GM12878 (cell line): ENCODE results near the gene SORT1. TPM values are rescaled to one million over a fixed set of nuclear protein-coding genes. Genes with fewer than 3 reads are reported as not detected.

Experiments used
- ATAC-seq: fragments of 200-7000 bp; cut with Tn5 transposase; 3 replicates; pipeline ENCODE4 v1.9.1; 2020; ENCODE audit warnings: mild to moderate bottlenecking, moderate library complexity
- BruUV-seq: library from RNA; stranded (reverse); fragments of 400-500 nt; replicated peaks from 2 replicates; lab custom pipeline; 2021; lab: Mats Ljungman, UMichigan
- CTCF ChIA-PET: fragments of 300-600 bp; sonication (Branson Sonifier 250); formaldehyde crosslinking; extraction: SDS; loops from one replicate; lab custom pipeline; 2021; ENCODE audit warnings: inconsistent platforms; lab: Yijun Ruan, JAX
- POLR2A ChIA-PET: fragments of 350-600 bp; formaldehyde crosslinking; extraction: SDS; loops from one replicate; lab custom pipeline; 2021; ENCODE audit warnings: inconsistent platforms; lab: Charles Lee
- RAD21 ChIA-PET: fragments of 300-600 bp; sonication (Branson Sonifier 250); formaldehyde crosslinking; loops from one replicate; lab custom pipeline; 2023; ENCODE audit warnings: antibody characterized with exemption; ENCODE audit not compliant: unreplicated experiment; lab: Charles Lee
- SMC1A ChIA-PET: fragments of 300-600 bp; sonication (Branson Sonifier 250); formaldehyde crosslinking; loops from one replicate; lab custom pipeline; 2023; ENCODE audit not compliant: unreplicated experiment, uncharacterized antibody; lab: Charles Lee
- DNase-seq: peaks from one replicate; pipeline ENCODE4 v3.0.0-alpha.2; 2011; ENCODE audit warnings: low read depth, low spot score
- FAIRE-seq: peaks from 3 replicates; lab custom pipeline; 2011; peaks lifted over from hg19 to GRCh38; lab: Jason Lieb, UNC
- H2AFZ ChIP-seq: 2 replicates; pipeline ENCODE4 v1.6.0; 2011; ENCODE audit warnings: low read depth, low read length, control low read depth; ENCODE audit not compliant: control insufficient read depth
- H3K27ac ChIP-seq: 2 replicates; pipeline ENCODE4 v1.5.1; 2011; ENCODE audit warnings: control low read depth; ENCODE audit not compliant: control insufficient read depth, insufficient read depth
- H3K27me3 ChIP-seq, 2 experiments: replicated peaks in 1 of 2; 2 replicates each; pipeline versions ENCODE4 v1.6.0 to v1.6.1; 2011; ENCODE audit warnings: low read length in 1 of 2; ENCODE audit not compliant: control insufficient read depth in 2 of 2, insufficient read depth in 2 of 2
- H3K36me3 ChIP-seq, 2 experiments: 2 replicates each; pipeline ENCODE4 v1.5.1; 2011; ENCODE audit warnings: low read length in 1 of 2; ENCODE audit not compliant: control insufficient read depth in 2 of 2, insufficient read depth in 2 of 2
- H3K4me1 ChIP-seq: 2 replicates; pipeline ENCODE4 v1.6.1; 2011; ENCODE audit warnings: mild to moderate bottlenecking, low read length, moderate library complexity, mixed read lengths; ENCODE audit not compliant: control insufficient read depth, insufficient read depth
- H3K4me2 ChIP-seq: 2 replicates; pipeline ENCODE4 v1.6.0; 2011; ENCODE audit warnings: control low read depth; ENCODE audit not compliant: control insufficient read depth, insufficient read depth
- H3K4me3 ChIP-seq: fragments of 200-600 bp; sonication (generic); 2 replicates; pipeline ENCODE4 v1.5.1; 2016
- H3K79me2 ChIP-seq: 2 replicates; pipeline ENCODE4 v1.6.0; 2011; ENCODE audit warnings: low read length; ENCODE audit not compliant: control insufficient read depth, insufficient read depth
- H3K9ac ChIP-seq: 2 replicates; pipeline ENCODE4 v1.8.0; 2011; ENCODE audit warnings: low read length, control low read depth, mixed read lengths; ENCODE audit not compliant: control insufficient read depth, insufficient read depth
- H3K9me3 ChIP-seq: replicated peaks from 3 replicates; pipeline ENCODE4 v1.5.1; 2011; ENCODE audit warnings: mild to moderate bottlenecking, low read length; ENCODE audit not compliant: control insufficient read depth, insufficient read depth
- H4K20me1 ChIP-seq: 2 replicates; pipeline ENCODE4 v1.6.0; 2011; ENCODE audit not compliant: control insufficient read depth, insufficient read depth
- BHLHE40 ChIP-seq, 2 experiments: fragments of 450-650 bp in 1 of 2; IDR thresholded peaks; 2 replicates each; pipeline ENCODE4 v1.6.1; 2011 to 2017; ENCODE audit warnings: low read depth in 2 of 2, borderline replicate concordance in 1 of 2, improper control_type of control experiment in 1 of 2, low read length in 1 of 2, mild to moderate bottlenecking in 1 of 2
- CBFB ChIP-seq: IDR thresholded peaks from 2 replicates; pipeline ENCODE4 v1.6.1; 2016; ENCODE audit warnings: antibody characterized with exemption, low read depth
- SIN3A ChIP-seq: IDR thresholded peaks from 2 replicates; pipeline ENCODE4 v1.6.1; 2012; ENCODE audit warnings: low read depth, low read length, improper control_type of control experiment
- SRF ChIP-seq, 2 experiments: IDR thresholded peaks; 2 replicates each; pipeline ENCODE4 v1.6.1; 2011; ENCODE audit warnings: low read depth in 2 of 2, low read length in 2 of 2, mild to moderate bottlenecking in 1 of 2, moderate library complexity in 1 of 2
- WGBS: methylation state at CpG from one replicate; pipeline ENCODE4 v1.1.6; 2016; ENCODE audit warnings: low lambda C conversion rate; ENCODE audit not compliant: insufficient replicate concordance, insufficient coverage; ENCODE audit errors: missing lambda C conversion rate; 5-methylcytosine and 5-hydroxymethylcytosine counted together
- in situ Hi-C: fragments of 300-500 bp; cut with MboI; formaldehyde crosslinking; loops from 9 replicates; pipeline ENCODE4 v1.14.3; 2018; ENCODE audit warnings: mixed read lengths
- intact Hi-C: fragments of 100-400 bp; cut with micrococcal nuclease; formaldehyde crosslinking; loops from one replicate; pipeline ENCODE4 v1.14.2; 2022; ENCODE audit not compliant: unreplicated experiment
- polyA plus RNA-seq, 11 experiments: library from polyadenylated mRNA; depleted of rRNA in 4 of 11; unstranded in 6 of 11; stranded (reverse) in 5 of 11; fragments of >200 nt; fragmentation: Nextera tagmentation in 4 of 11; fragmentation: Illumina TruSeq in 1 of 11; extraction: Ambion mirVana in 4 of 11; extraction: Trizol in 1 of 11; gene quantifications; 1 replicate in 1 of 11; 2 replicates in 10 of 11; pipeline versions ENCODE4 v1.2.1 to v1.2.3, GENCODE V29; 2011 to 2016; ENCODE audit warnings: inconsistent platforms in 2 of 11, missing spikeins in 2 of 11, low read depth in 1 of 11
- total RNA-seq, 4 experiments: library from RNA; depleted of rRNA in 3 of 4; stranded (reverse); fragments of >200 nt in 3 of 4; fragmentation: Illumina TruSeq in 1 of 4; extraction: Trizol in 1 of 4; gene quantifications; 2 replicates each; pipeline versions ENCODE4 v1.2.1 to v1.2.3, GENCODE V29; 2013 to 2021
- TF ChIP-seq, protein P1 (sequence below): fragments of 150-350 bp; IDR thresholded peaks from 2 replicates; pipeline ENCODE4 v1.6.1; 2016; ENCODE audit warnings: low read depth, low read length
- TF ChIP-seq, protein P2 (sequence below): IDR thresholded peaks from 2 replicates; pipeline ENCODE4 v1.6.1; 2011; ENCODE audit warnings: low read depth, mild to moderate bottlenecking, low read length, moderate library complexity, borderline replicate concordance; ENCODE audit errors: extremely low read depth
- TF ChIP-seq, protein P3 (sequence below): fragments of 450-650 bp; IDR thresholded peaks from 2 replicates; pipeline ENCODE4 v1.6.1; 2016; ENCODE audit warnings: mild to moderate bottlenecking
- TF ChIP-seq, protein P4 (sequence below): IDR thresholded peaks from 2 replicates; pipeline ENCODE4 v1.6.1; 2012; ENCODE audit warnings: mild to moderate bottlenecking, low read depth, low read length

The SORT1 gene
- total and polyA plus RNA-seq, 10 of the 15 experiments (the other 5 are each of a cell fraction or from before 2014, with no cell fraction given), result 0.06 to 1.9 (median 0.33) TPM; not detected in 1

DNA sequence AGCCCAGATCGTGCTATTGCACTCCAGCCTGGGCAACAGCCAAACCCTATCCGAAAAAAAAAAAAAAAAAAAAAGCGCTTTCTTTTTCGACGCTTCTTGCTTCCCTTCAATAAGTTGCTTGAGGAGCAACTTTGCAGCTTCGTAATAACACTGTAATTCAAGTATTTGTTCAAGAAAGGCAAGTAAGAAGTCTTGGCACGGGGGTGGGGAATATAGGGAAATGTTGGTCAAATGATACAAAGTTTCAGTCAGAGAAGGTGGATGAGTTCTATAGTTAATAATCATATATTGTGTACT, 29.4 kb upstream of the SORT1 start:
- Histone ChIP-seq H3K27ac (peak overlapping the region; percentile 89; the same call in 1 of the 2 replicates), H3K9ac (peak overlapping the region; percentile 86), H2AFZ (peak overlapping the region; percentile 91; the same call in 1 of the 2 replicates), H3K4me3 (peak overlapping the region; percentile 98), H3K4me1 (no peaks in the 10 kb centered on the region; the same call in 1 of the 2 replicates), H3K27me3 (no peaks in the 10 kb centered on the region), H3K36me3 (0 out of 4 replicates have a peak, but pooled peaks cover 0 to 3% of the 10 kb centered on the region in 2 experiments), H3K4me2 (peak overlapping the region; percentile 85), H3K79me2 (peaks cover 44% of the 10 kb centered on the region), H3K9me3 (no peaks in the 10 kb centered on the region), H4K20me1 (no peaks in the 10 kb centered on the region)
- TF ChIP-seq SRF (IDR thresholded peaks at IDR 0.05; ENCODE audit: low read depth in 2 of 2, low read length in 2 of 2) (no peak), SIN3A (no peak), BHLHE40 (IDR thresholded peaks at IDR 0.05; ENCODE audit: borderline replicate concordance in 1 of 2, low read depth in 2 of 2, low read length in 1 of 2) (no peak), CBFB (no peak)
- TF ChIP-seq, protein P1, sequence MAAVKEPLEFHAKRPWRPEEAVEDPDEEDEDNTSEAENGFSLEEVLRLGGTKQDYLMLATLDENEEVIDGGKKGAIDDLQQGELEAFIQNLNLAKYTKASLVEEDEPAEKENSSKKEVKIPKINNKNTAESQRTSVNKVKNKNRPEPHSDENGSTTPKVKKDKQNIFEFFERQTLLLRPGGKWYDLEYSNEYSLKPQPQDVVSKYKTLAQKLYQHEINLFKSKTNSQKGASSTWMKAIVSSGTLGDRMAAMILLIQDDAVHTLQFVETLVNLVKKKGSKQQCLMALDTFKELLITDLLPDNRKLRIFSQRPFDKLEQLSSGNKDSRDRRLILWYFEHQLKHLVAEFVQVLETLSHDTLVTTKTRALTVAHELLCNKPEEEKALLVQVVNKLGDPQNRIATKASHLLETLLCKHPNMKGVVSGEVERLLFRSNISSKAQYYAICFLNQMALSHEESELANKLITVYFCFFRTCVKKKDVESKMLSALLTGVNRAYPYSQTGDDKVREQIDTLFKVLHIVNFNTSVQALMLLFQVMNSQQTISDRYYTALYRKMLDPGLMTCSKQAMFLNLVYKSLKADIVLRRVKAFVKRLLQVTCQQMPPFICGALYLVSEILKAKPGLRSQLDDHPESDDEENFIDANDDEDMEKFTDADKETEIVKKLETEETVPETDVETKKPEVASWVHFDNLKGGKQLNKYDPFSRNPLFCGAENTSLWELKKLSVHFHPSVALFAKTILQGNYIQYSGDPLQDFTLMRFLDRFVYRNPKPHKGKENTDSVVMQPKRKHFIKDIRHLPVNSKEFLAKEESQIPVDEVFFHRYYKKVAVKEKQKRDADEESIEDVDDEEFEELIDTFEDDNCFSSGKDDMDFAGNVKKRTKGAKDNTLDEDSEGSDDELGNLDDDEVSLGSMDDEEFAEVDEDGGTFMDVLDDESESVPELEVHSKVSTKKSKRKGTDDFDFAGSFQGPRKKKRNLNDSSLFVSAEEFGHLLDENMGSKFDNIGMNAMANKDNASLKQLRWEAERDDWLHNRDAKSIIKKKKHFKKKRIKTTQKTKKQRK, result no peak
- TF ChIP-seq, protein P2, sequence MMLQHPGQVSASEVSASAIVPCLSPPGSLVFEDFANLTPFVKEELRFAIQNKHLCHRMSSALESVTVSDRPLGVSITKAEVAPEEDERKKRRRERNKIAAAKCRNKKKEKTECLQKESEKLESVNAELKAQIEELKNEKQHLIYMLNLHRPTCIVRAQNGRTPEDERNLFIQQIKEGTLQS, result no peak
- TF ChIP-seq, protein P3, sequence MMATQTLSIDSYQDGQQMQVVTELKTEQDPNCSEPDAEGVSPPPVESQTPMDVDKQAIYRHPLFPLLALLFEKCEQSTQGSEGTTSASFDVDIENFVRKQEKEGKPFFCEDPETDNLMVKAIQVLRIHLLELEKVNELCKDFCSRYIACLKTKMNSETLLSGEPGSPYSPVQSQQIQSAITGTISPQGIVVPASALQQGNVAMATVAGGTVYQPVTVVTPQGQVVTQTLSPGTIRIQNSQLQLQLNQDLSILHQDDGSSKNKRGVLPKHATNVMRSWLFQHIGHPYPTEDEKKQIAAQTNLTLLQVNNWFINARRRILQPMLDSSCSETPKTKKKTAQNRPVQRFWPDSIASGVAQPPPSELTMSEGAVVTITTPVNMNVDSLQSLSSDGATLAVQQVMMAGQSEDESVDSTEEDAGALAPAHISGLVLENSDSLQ, result no peak
- TF ChIP-seq, protein P4, sequence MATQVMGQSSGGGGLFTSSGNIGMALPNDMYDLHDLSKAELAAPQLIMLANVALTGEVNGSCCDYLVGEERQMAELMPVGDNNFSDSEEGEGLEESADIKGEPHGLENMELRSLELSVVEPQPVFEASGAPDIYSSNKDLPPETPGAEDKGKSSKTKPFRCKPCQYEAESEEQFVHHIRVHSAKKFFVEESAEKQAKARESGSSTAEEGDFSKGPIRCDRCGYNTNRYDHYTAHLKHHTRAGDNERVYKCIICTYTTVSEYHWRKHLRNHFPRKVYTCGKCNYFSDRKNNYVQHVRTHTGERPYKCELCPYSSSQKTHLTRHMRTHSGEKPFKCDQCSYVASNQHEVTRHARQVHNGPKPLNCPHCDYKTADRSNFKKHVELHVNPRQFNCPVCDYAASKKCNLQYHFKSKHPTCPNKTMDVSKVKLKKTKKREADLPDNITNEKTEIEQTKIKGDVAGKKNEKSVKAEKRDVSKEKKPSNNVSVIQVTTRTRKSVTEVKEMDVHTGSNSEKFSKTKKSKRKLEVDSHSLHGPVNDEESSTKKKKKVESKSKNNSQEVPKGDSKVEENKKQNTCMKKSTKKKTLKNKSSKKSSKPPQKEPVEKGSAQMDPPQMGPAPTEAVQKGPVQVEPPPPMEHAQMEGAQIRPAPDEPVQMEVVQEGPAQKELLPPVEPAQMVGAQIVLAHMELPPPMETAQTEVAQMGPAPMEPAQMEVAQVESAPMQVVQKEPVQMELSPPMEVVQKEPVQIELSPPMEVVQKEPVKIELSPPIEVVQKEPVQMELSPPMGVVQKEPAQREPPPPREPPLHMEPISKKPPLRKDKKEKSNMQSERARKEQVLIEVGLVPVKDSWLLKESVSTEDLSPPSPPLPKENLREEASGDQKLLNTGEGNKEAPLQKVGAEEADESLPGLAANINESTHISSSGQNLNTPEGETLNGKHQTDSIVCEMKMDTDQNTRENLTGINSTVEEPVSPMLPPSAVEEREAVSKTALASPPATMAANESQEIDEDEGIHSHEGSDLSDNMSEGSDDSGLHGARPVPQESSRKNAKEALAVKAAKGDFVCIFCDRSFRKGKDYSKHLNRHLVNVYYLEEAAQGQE, result no peak
- BruUV-seq, result no TSS peak
- ChIA-PET RAD21 (interaction anchor here (0.6 to 2.2 kb wide), 5 partner anchors 29 to 818 kb away, joined by 3 to 9 read pairs (median 3); partner anchors contain the start of gene SORT1), SMC1A (interaction anchor here (0.6 to 2.1 kb wide), 6 partner anchors 11 to 106 kb away, joined by 3 to 7 read pairs (median 4); partner anchors contain the start of gene ATXN7L2), POLR2A (interaction anchor here (0.6 to 1.6 kb wide), 4 partner anchors 57 to 351 kb away, joined by 4 to 7 read pairs (median 4); partner anchors contain the start of genes ATXN7L2, CYB561D1 and SARS1), CTCF (interaction anchor here (0.9 to 4.2 kb wide), 5 partner anchors 27 to 607 kb away, joined by 3 to 32 read pairs (median 3); partner anchors contain the start of genes CYB561D1 and STRIP1)
- DNase-seq (no peak), ATAC-seq (no peak), FAIRE-seq (no peak)
- under 1% methylated on average over 6 of the region's 7 CpGs for WGBS
- in situ Hi-C loops, result no loop called here
- intact Hi-C loops, result loop anchor here (5.0 to 10.0 kb wide), 2 partner anchors 105 to 908 kb away; partner anchors contain the start of gene RBM15
